Ishikawa (cell line): Measurements from ENCODE around the gene FCRL5.

Experiments used
- CEBPB ChIP-seq: IDR thresholded peaks from 2 replicates; pipeline ENCODE4 v1.6.1; 2012
- CREB1 ChIP-seq: IDR thresholded peaks from 2 replicates; pipeline ENCODE4 v1.6.1; 2012; ENCODE audit warnings: low read depth
- EGR1 ChIP-seq: IDR thresholded peaks from 2 replicates; pipeline ENCODE4 v1.6.1; 2012
- EP300 ChIP-seq: IDR thresholded peaks from 2 replicates; pipeline ENCODE4 v1.6.1; 2012; ENCODE audit warnings: borderline replicate concordance
- FOXM1 ChIP-seq: IDR thresholded peaks from 2 replicates; pipeline ENCODE4 v1.6.1; 2012; ENCODE audit warnings: low read depth, borderline replicate concordance
- NFIC ChIP-seq: IDR thresholded peaks from 2 replicates; pipeline ENCODE4 v1.6.1; 2012
- RAD21 ChIP-seq: IDR thresholded peaks from 2 replicates; pipeline ENCODE4 v1.6.1; 2012; ENCODE audit warnings: low read depth
- TAF1 ChIP-seq: IDR thresholded peaks from 2 replicates; pipeline ENCODE4 v1.6.1; 2012; ENCODE audit warnings: low read depth, mild to moderate bottlenecking
- TCF12 ChIP-seq: IDR thresholded peaks from 2 replicates; pipeline ENCODE4 v1.6.1; 2012; ENCODE audit warnings: low read depth
- TEAD4 ChIP-seq: IDR thresholded peaks from 2 replicates; pipeline ENCODE4 v1.6.1; 2012
- YY1 ChIP-seq: IDR thresholded peaks from 2 replicates; pipeline ENCODE4 v1.6.1; 2012; ENCODE audit warnings: low read depth
- ZBTB7A ChIP-seq: IDR thresholded peaks from 2 replicates; pipeline ENCODE4 v1.6.1; 2012; ENCODE audit warnings: low read depth
- TF ChIP-seq, protein P1 (sequence below): IDR thresholded peaks from 2 replicates; pipeline ENCODE4 v1.6.1; 2012; ENCODE audit warnings: low read depth, mild to moderate bottlenecking
- TF ChIP-seq, protein P2 (sequence below): IDR thresholded peaks from 2 replicates; pipeline ENCODE4 v1.6.1; 2012
- TF ChIP-seq, protein P3 (sequence below): IDR thresholded peaks from 2 replicates; pipeline ENCODE4 v1.6.1; 2012

The FCRL5 gene

DNA sequence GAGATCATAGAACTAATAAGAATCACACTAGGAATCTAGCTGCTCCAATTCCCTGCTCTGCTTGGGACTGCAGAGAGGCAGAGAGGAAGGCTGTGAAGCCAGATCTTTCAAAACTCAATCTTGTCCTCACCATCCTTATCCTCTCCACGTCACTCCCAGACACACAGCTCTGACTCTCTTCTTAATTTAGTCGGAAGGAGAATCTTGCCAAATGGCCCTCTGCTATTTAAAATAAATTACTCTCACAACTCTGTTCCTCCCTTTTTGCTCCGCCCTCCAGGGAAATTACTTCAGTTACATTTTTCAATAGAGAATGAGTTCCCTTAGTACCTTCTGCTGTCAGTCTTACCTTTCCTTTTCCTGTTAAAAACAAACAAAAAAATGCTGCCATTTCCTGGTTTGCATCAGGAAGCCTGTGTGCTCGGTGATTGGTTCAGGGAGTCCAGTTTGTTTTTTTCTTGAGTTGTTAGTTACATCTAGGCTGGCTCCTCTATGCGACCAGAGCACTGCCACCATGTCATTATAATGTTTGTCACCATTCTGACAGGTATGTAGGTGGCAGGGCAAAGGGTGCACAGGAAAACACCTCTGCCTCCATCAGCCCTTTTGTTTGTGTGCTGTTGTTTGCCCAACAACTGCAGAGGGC lies 80.1 kb downstream of the FCRL5 start:
- no peak for TF ChIP-seq TAF1
- no peak for TF ChIP-seq EP300
- no peak for TF ChIP-seq YY1
- no peak for TF ChIP-seq RAD21
- TF ChIP-seq, protein P1, sequence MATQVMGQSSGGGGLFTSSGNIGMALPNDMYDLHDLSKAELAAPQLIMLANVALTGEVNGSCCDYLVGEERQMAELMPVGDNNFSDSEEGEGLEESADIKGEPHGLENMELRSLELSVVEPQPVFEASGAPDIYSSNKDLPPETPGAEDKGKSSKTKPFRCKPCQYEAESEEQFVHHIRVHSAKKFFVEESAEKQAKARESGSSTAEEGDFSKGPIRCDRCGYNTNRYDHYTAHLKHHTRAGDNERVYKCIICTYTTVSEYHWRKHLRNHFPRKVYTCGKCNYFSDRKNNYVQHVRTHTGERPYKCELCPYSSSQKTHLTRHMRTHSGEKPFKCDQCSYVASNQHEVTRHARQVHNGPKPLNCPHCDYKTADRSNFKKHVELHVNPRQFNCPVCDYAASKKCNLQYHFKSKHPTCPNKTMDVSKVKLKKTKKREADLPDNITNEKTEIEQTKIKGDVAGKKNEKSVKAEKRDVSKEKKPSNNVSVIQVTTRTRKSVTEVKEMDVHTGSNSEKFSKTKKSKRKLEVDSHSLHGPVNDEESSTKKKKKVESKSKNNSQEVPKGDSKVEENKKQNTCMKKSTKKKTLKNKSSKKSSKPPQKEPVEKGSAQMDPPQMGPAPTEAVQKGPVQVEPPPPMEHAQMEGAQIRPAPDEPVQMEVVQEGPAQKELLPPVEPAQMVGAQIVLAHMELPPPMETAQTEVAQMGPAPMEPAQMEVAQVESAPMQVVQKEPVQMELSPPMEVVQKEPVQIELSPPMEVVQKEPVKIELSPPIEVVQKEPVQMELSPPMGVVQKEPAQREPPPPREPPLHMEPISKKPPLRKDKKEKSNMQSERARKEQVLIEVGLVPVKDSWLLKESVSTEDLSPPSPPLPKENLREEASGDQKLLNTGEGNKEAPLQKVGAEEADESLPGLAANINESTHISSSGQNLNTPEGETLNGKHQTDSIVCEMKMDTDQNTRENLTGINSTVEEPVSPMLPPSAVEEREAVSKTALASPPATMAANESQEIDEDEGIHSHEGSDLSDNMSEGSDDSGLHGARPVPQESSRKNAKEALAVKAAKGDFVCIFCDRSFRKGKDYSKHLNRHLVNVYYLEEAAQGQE, result no peak
- no peak for TF ChIP-seq ZBTB7A
- TF ChIP-seq, protein P2, sequence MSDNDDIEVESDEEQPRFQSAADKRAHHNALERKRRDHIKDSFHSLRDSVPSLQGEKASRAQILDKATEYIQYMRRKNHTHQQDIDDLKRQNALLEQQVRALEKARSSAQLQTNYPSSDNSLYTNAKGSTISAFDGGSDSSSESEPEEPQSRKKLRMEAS, result no peak
- TF ChIP-seq CREB1, result no peak
- TF ChIP-seq EGR1, result no peak
- TF ChIP-seq, protein P3, sequence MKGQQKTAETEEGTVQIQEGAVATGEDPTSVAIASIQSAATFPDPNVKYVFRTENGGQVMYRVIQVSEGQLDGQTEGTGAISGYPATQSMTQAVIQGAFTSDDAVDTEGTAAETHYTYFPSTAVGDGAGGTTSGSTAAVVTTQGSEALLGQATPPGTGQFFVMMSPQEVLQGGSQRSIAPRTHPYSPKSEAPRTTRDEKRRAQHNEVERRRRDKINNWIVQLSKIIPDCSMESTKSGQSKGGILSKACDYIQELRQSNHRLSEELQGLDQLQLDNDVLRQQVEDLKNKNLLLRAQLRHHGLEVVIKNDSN, result no peak
- TF ChIP-seq TEAD4, result no peak
- TF ChIP-seq CEBPB, result no peak
- no peak for TF ChIP-seq NFIC
- TF ChIP-seq FOXM1, result no peak
- no peak for TF ChIP-seq TCF12

DNA sequence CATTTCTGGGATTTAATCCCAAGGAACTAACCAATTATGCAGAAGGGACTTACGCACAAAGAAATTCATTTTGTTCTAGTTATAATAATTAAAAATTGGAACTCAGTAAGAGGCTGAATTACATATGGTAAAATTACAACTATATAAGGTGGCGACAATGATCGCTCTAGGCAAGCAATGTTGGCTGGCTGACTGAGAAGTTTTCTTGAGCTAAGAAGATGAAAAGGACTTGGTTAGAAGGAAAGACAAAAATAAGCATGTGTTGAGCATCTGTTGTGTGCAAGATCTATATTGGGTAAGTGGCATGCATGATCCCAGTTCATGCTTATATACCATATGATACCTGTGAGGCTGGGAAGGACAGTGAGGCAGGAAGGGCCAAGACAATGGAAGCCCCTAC lies 80.8 kb downstream of the FCRL5 start:
- no peak for TF ChIP-seq EP300
- no peak for TF ChIP-seq YY1
- no peak for TF ChIP-seq RAD21
- TF ChIP-seq, protein P2, result no peak
- no peak for TF ChIP-seq TEAD4
- TF ChIP-seq NFIC, result no peak
- no peak for TF ChIP-seq TAF1

DNA sequence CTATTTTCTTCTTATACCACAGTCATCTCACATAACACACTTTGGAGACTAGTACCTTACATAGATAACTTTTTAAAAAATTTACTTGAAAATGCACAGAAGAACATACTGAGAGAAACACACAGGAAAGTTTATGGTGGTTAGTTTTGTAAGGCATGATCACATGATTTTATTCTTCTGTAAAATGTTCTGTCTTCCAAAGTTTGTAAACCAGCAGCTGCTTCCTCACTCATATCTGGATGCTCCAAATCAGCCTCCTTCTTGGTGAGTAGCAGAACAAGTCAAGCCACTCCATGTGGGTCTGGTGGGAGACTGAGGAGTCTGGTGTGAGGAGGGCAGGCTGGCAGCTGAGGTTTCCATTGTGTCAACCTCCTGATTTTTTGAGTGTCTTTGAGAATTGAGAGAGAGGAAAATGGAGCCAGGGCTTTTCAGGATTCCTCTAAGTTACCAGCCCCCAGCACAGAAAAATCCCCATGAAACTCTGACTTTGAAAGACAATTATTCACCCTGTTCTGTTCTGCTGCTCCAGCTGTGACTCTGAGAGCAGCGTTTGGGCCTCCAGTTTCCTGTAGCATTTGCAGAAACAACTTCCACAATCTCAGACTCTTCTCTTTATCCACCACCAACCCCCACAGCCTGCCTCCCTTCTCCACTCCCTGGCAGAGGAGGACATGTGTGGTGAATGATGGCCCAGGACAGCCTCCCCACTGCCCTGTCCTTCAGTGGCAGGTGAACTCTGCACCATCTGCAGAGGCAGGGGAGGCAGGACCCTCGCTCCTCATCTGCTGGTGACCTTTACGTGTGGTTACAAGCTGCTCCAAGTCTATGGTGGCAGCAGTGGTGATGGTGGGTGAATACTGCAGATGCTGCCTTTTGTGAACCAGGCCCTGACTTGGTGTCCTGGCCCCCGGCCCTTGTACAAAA lies 82.3 kb downstream of the FCRL5 start:
- TF ChIP-seq YY1 (no peak), EGR1 (no peak), CEBPB (no peak), TCF12 (no peak), NFIC (no peak), EP300 (no peak), TEAD4 (no peak), ZBTB7A (no peak), FOXM1 (no peak), RAD21 (no peak), CREB1 (no peak)
- TF ChIP-seq, protein P3, result no peak
- TF ChIP-seq, protein P2, result no peak

DNA sequence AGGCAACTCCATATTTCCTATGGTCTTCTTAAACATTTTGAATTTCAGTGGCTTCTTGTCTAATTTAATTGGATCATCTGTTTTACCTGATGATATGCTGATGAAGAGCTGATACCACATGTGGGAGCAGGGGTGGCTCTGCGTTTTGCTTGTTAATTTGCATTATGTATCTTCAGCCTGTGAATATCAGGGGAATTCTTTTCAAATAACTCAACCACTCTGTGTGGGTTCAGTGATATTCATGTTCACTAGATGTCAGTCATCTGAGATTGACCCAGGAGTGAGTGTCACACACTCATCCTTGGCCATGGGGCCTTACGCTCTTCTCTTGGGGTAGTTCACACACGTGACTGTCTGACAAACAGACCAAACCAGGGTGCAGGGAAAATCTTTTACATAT lies 83.0 kb downstream of the FCRL5 start:
- TF ChIP-seq CREB1 (no peak), EP300 (no peak)

DNA sequence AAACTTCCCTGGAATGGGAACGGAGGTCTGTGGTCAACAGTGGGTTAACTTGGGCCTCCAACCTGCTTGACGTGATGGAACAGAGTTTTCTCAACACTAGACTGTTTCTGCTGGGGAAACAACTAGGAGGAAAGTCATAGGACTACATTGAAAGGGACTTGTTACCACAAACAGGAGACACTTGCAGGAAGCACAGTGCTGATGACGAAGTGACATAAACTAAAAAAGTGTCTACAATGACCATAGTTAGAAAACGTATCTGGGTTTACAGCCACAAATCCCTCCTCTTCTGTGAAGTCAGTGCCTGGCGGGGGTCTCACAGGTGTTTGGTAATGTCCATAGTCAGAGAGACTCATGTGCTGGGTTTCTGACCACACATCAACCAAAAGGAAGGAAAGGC lies 86.3 kb downstream of the FCRL5 start:
- no peak for TF ChIP-seq RAD21
- TF ChIP-seq TCF12, result no peak
- TF ChIP-seq, protein P2, result no peak
- no peak for TF ChIP-seq ZBTB7A
- TF ChIP-seq TAF1, result no peak
- no peak for TF ChIP-seq CEBPB
